ENCODE measurements around the gene MTA1. TPM values are rescaled to one million over a fixed set of nuclear protein-coding genes. Genes with fewer than 3 reads are reported as not detected.
A peak's percentile ranks its signal among the peaks of the same experiment; 100 is the strongest.

Gene MTA1
- polyA plus RNA-seq, 3 donors = 44.7 to 61.1 (median 53.4) TPM

DNA sequence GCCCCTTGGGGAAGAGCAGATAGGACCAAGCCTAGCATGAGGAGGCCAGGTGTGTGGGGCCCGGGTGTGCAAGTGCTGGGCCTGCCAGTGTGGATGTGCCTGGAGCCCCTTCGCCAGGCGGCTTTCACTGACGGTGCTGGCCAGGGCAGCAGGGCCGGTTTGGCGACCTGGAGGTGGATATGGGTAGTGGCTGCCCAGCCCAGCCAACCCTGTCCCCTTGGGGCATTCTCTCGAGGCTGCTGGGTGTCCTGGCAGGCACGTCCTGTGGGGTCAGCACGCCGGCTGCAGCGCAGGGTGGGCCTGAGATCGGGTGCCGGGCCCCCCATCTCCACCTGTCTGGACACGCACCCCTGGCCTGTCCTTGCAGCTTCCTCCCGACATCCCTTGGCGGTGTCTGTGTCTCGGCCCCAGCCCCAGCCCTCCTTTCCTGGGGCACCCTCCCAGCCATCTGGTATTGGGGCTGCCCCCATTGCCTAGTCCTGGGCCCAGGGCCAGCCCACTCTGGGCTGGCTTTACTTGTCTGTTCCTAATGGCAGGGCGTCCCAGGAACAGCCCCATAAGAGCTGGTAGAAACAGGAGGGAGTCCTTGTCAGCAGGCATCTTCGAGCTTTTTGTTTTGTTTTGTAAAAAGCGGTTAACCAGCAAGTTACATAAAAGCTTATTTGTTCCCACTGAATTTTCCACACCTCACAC, 47.8 kb downstream of the MTA1 start:
- no peak overlapping the region for H3K27ac ChIP-seq (ENCODE audit: low read depth, low read length)
- WGBS, 3 donors = 89 to 92% (median 90%) methylated on average over 19 to 20 of the region's 20 CpGs

DNA sequence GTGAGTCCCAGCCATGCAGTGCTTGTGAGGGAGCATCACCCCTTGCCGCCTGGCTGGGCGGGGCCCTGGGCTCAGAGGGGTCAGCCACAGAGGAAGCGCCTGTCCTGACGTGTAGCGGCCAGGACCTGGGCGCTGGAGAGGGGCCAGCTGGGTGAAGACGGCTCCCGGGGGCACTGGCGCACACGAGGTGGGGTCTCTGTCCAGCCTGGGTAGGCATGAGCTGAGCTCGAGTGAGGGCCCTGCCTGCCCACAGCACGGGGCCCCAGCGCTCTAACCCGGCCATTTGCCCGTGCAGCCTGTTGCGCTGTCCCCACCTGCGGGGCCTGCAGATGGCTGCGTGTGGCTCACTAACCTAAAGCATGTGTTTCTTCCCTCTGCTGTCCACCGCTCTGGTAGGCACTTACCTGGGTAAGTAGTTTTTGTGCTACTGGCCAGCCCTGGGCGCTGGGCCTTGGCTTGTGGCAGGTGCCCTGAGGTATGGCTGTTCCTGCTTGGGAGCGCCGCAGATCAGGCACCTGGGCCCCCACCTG, 48.4 kb downstream of the MTA1 start:
- WGBS, 3 donors = 87 to 97% (median 92%) methylated on average over 22 of the region's 22 CpGs
- H3K27ac ChIP-seq (ENCODE audit: low read depth, low read length) = no peak overlapping the region

DNA sequence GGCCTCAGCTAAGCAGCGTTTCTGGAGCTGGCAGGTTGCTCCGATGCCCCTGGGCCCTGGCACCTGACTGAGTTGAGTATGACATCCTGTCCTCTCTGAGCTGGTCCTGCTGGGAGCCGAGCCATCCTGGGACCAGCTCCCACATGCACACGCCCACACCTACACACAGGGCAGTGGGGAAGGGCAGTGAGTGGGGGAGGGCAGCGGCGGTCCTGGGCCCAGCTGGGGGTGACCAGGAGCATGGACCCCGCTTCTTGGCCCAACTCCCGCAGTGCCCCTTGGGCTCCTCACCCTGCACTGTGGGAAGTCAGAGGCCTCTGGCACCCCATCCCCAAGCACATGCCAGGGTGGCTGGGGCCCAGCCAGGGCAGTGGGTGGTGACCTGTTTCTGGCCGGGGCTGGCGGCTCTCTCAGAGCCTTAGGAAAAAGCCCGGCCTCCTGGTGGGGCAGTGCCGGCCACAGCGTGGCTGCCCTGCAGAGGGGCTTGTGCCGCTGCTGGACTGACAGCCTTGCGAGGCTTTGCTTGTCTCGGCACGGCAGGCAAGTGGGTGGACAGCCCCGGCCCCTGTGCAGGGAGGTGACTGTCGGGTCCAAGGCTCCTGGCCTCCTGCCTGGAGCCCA, 49.1 kb downstream of the MTA1 start:
- no peak overlapping the region for H3K27ac ChIP-seq (ENCODE audit: low read depth, low read length)
- WGBS, 3 donors = 62 to 79% (median 66%) methylated on average over 18 to 19 of the region's 19 CpGs

DNA sequence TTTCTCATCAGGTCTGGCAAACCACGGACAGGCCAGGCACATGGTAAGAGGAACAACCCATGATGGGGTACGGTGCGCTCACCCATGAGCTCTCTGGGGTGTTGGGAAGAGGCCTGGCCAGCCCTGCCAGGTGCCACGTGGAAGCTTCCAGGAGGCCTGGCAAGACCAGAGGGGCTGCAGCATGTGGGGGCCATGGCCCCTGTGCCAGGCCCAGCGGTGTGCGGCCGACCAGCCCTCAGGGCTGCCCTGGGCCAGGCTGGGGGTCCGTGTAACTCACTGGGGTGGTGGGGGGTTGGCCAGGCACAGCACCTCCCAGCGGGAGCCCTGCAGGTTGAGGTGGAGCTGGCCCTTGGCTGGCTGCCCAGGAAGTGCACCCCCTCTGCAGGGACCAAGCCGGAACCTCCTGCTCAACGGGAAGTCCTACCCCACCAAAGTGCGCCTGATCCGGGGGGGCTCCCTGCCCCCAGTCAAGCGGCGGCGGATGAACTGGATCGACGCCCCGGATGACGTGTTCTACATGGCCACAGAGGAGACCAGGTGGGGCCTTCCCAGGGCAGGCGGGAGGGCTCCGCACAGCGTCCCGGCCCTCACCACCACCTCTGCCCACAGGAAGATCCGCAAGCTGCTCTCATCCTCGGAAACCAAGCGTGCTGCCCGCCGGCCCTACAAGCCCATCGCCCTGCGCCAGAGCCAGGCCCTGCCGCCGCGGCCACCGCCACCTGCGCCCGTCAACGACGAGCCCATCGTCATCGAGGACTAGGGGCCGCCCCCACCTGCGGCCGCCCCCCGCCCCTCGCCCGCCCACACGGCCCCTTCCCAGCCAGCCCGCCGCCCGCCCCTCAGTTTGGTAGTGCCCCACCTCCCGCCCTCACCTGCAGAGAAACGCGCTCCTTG, 50.1 kb downstream of the MTA1 start:
- WGBS, 3 donors = 71 to 74% (median 73%) methylated on average over 48 to 54 of the region's 54 CpGs
- H3K27ac ChIP-seq (ENCODE audit: low read depth, low read length) = no peak overlapping the region

DNA sequence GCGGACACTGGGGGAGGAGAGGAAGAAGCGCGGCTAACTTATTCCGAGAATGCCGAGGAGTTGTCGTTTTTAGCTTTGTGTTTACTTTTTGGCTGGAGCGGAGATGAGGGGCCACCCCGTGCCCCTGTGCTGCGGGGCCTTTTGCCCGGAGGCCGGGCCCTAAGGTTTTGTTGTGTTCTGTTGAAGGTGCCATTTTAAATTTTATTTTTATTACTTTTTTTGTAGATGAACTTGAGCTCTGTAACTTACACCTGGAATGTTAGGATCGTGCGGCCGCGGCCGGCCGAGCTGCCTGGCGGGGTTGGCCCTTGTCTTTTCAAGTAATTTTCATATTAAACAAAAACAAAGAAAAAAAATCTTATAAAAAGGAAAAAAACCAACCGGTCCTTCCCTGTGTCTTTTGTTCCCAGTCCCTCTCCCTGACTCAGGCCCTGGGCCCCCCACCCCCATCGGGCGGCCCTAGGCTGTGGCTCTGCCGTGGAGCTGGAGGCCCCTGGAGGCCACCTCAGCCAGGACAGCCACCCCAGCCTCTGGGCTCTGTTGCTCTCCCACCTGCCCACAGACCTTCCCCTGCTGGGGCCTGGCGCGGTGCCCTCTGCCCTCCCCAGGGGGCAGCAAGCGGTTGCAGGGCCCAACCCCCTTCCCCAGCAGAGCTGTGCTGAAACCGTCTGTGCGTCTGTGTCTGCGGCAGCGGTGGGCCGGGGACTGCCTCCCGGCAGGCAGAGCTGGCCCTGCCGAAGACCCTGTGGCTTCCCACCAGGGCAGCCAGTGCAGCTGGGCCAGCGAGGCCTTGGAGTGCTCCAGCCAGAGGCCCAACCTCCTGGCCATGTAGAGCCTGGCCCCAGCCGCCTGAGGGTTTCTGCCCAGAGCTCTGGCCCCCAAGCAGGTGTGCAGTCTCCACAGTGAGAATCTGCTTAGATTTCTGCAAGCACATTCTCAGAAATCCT, 51.0 kb downstream of the MTA1 start:
- 84 to 89% (median 87%) methylated on average over 34 of the region's 34 CpGs for WGBS, 3 donors
- no peak overlapping the region for H3K27ac ChIP-seq (ENCODE audit: low read depth, low read length)

DNA sequence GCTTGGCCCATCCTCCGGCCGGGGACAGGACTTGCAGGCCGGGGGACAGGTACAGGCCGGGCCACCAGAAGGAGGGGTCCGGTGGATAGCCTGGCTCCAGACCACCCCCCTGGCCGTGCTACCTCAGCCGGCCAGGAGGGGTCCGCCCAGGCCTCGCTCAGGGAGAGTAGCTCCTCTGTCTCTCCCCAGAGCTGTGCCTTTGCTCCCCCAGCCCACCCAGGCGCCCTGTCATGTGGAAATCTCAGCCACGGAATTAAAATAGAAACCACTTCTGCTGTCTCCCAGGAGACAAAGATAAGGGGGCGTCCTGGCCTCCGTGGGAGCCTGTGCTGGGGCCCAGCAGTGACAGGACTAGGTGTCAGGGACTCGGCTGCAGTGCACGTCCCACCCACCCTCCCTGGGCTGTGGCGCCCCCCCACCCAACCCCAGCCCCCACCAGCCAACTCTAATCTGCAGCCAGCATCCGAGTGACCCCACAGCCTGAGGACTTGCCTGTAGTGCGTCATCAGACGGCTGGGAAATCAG, 51.7 kb downstream of the MTA1 start:
- no peak overlapping the region for H3K27ac ChIP-seq (ENCODE audit: low read depth, low read length)
- WGBS, 3 donors = 65 to 67% (median 67%) methylated on average over 18 to 19 of the region's 19 CpGs

DNA sequence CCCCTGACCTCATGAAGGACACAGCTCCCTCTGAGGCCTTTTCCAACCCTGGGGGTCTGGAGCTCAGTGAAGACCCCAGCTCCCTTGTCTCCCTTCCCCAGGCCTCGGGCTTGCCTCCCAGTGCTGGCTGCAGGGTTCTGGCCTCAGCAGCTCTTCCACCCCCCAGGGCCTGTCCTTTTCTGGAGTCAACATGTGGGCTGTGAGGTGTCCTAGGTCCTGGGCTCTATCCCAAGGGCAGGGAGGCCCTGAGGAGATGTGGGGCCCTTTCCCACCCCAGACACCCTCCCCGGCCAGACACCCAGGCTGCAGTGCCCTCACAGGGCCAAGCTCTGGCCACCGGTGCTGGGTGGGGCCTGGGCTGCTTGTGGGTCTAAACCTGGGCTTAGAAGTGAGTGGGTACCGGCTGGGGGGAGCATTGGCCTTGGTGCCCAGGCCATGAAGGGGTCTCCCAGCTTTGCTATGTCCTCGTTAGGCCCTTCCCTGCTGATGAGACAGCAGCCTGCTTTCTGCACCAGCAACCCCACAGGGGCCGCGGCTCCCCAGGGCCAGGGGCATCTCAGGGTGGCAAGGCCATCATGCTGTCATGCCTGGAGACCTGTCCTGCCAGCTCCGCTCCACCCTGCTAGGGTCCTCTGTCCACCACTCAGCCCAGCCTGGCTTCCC, 52.3 kb downstream of the MTA1 start:
- H3K27ac ChIP-seq (ENCODE audit: low read depth, low read length) = no peak overlapping the region
- 84 to 92% (median 85%) methylated on average over 8 of the region's 8 CpGs for WGBS, 3 donors

DNA sequence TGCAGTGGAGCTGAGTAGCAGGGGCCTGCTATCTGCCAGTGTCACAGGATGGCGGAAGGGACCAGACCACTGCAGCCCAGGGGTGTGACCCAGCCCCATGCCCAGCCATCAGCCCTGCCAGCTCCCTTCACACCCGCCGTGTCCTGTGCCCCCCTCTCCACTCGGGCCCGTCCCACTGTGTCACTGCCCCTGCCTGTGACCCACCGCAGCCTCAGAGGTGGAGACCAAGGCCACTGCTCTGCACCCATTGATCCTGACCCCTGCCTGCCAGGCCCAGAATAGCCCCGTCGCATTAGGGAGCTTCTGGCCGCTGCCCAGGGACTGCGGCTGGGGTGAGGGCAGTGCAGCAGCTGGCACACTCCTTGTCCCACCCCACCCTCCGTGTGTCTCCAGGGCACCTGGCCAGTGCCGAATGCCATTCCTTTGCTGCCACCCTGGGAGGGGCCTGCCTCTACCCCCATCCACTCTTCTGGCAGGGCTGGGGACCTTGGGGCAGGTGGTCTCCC, 52.9 kb downstream of the MTA1 start:
- H3K27ac ChIP-seq (ENCODE audit: low read depth, low read length) = no peak overlapping the region
- 33 to 81% (median 78%) methylated on average over 12 of the region's 12 CpGs for WGBS, 3 donors

DNA sequence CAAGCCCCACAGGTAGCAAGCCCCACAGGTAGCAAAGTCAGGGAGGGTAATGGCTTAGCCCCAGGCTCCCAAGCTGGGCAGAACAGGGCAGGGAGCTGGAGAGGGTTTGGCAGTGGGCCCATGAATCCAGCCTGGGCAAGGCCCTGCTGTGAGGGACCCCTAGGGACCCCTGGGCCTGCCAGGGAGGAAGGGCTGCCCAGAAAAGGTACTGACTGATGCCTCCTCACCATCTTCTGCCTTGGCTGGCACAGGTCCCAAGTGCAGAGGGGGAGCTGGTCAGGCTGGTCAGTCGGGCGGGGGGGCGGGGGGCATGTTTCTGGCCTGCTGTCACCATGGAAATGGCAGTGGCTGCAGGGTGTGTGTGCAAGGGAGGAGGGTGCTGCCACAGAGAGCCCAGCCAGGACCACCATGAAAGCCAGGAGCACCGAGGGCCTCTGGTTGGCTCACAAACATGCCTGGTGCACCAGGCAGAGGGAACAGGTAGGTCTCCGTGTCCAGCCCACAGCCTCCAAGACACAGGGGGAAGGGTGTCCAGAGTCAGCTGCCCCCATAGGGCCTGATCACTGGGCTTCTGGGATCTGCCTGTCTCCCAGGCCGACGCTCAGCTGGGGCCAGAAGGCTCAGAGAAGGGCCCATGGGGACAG, 53.5 kb downstream of the MTA1 start:
- no peak overlapping the region for H3K27ac ChIP-seq (ENCODE audit: low read depth, low read length)
- 30 to 40% (median 33%) methylated on average over 7 of the region's 7 CpGs for WGBS, 3 donors

DNA sequence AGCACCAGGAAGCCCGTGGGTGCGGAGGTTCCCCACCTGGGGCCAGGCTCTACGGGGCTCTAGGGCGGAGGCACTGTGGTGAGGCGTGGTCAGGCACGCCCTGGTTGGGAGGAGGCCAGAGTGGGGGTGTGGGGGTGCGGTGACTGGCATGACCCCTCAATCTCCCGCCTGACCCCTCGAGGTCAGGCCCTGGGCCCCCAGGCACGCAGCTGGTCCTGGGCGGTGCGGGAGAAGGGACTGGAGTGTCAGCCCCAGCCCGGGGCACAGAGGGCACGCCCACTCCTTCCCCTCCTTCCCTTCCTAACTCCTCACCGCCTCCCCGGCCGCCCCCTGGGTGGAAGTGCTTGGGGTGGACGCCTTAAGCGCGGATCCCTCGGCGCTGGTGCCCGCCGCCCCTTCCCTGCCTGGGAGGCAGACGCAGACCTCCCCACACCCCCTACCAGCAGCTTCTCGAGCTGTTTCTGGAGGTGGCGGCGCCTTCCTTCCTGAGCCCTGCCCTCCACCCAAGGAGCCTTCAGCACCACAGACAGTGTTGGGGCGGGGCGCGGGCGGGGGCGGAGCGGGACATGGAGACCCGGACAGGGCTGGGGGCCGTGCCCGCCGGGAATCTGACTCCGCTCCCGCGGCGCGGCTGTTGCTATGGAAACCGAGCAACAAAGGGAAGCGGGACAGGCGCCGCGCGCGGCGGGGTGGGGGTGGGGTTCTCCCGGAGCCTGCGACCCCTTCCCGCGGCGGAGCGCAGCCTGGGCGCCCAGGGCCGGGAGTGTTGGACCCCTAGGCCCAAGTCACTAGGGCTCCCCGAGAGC, 54.3 kb downstream of the MTA1 start:
- H3K27ac ChIP-seq (ENCODE audit: low read depth, low read length) = peak overlapping the region; percentile 60
- 1 to 5% (median 3%) methylated on average over 48 to 60 of the region's 60 CpGs for WGBS, 3 donors

DNA sequence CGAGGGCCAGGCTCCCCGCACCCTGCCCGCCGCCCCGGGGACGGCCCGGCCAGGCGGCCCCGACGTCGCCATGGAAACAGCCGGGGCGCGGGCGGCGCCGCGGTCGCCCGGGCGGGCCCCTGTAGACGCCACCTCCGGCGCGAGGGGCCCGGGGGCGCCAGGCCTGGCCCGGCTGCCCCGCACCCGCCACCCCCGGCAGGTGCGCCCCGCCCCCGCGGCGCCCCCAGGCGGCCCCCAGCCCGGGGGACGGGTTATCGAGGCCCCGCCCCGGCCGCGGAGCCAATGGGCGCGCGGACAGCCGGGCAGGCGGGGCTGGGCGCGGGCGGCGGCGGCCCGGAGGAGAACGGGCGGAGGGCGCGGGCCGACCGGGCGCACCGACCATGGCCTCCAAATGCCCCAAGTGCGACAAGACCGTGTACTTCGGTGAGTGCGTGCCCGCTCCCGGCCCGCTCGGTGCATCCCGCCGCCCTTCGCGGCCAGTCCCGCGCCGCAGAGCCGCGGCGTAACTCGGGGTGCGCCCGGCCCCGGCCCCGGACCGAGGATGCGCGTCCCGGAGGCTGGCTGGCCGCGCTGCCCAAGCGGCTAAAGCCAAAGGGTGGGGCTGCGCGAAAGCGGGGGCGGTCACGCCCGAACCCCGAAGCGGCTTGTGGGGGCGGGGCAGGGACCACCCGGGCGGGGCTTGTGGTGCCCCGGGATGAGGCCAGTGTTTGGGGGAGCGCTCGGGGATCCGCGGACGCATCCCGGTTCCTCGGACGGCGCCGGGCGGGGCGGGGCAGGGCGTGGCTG, 55.0 kb downstream of the MTA1 start, which contains the start of gene CRIP2:
Gene CRIP2 (plus strand): TSS at position 339 of the 786 bp plus-strand sequence. CDS start 42 bp downstream, at position 381.
- WGBS, 3 donors = 0 to 1% (median 1%) methylated on average over 62 to 118 of the region's 118 CpGs
- H3K27ac ChIP-seq (ENCODE audit: low read depth, low read length) = peak within 1 kb of the TSS; percentile 89

DNA sequence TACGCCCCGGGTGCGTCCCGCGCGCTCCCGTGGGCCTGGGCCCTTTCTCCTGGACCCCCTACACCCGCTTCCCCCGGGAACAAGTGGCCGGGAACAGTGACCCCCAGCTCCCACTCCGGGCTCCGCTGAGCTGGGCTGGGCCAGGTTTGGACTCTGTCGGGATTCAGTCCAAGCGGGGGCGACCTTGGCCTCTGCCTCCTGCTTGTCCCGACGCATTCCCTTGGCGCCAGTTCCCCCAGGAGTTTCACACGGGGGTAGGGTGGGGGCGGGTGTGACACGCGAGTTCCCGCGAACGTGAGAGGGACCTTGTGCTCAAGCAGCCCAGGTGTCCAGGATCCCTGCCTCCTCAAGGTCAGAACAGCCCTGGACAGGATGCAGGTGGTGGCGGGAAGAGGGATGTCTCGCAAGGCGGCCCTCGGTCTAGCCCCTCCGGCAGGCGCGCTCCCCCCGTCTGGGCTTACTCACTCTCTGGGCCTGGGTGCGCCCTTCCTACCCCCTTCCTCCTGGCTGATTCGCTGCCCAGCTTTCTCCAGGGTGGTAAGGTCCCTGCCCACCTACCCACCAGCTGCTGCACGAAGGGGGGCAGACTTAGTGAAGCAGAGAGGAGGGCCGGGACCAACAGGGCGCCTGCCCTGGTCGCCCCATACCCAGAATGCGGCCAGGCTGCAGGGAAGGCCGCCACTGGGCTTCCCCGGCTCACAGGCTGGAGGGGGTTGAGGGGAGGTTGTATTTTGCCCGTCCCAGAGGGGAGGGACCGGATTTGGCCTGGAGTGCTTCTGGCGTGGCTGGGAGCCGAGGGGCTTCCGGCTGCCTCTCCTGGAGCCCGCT, 55.9 kb downstream of the MTA1 start:
- H3K27ac ChIP-seq (ENCODE audit: low read depth, low read length) = peak overlapping the region; percentile 89
- 3 to 18% (median 7%) methylated on average over 40 to 48 of the region's 48 CpGs for WGBS, 3 donors

DNA sequence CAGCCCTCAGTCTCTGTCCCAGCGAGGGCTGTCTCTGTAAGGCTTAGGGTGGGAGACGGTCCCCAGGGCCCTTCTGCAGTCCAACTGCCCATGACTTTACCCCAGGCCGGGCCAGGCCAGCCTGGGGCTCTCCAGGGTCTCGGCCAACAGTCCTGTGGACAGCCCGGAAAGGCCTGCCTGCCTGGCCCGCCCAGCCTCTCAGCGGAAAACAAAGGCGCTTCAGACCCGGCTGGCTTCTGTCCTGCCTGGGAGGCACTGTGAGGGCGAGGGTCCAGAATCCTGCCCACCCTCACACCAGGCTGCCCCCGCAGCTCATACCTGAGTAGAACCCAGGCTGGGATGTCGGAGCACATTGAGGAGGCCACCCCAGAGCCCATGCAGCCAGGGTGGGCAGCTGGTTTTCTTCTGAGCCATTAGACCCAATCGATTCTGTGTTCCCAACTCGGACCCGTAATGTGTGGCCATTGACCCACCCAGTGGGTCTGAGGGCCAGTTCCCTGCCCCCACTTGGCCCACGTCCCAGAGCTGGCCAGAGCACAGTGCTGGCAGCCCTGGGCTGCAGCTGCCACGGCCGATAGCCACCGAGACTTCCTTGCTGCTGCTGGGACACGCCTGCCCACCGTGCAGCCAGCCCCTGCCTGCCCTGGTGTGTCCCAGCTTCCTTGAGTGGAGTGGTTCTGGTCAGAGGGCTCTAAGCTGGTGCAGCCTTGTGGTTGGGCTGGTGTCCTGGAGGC, 56.6 kb downstream of the MTA1 start:
- peak overlapping the region; percentile 89 for H3K27ac ChIP-seq (ENCODE audit: low read depth, low read length)
- WGBS, 3 donors = 22 to 31% (median 28%) methylated on average over 21 of the region's 21 CpGs
